HEK293T (cell line): ENCODE results near the gene EIF4B.

Experiments used
- ARNT ChIP-seq: fragments of 450-650 bp; IDR thresholded peaks from 2 replicates; pipeline ENCODE4 v1.6.1; 2017; ENCODE audit warnings: mild to moderate bottlenecking
- CTBP1 ChIP-seq: fragments of 450-650 bp; IDR thresholded peaks from 2 replicates; pipeline ENCODE4 v1.6.1; 2016; ENCODE audit warnings: borderline replicate concordance
- FOXK2 ChIP-seq: fragments of 450-650 bp; IDR thresholded peaks from 2 replicates; pipeline ENCODE4 v1.6.1; 2016; ENCODE audit warnings: mild to moderate bottlenecking
- SP1 ChIP-seq: fragments of 450-650 bp; IDR thresholded peaks from 2 replicates; pipeline ENCODE4 v1.6.1; 2017
- SUZ12 ChIP-seq: fragments of 450-650 bp; IDR thresholded peaks from 2 replicates; pipeline ENCODE4 v1.6.1; 2016; ENCODE audit warnings: mild to moderate bottlenecking

GRCh38 chr12:53079226-53080117 is 73.2 kb downstream of the EIF4B start, which contains the start of gene SPRYD3:
- TF ChIP-seq SUZ12, result no peak
- TF ChIP-seq CTBP1, result no peak
- no peak for TF ChIP-seq FOXK2
- TF ChIP-seq SP1, result no peak
- TF ChIP-seq ARNT, result no peak
